Astrocyte of the cerebellum (primary cell): ENCODE measurements around the gene FYCO1.
A peak's percentile ranks its signal among the peaks of the same experiment; 100 is the strongest.

Experiments
- DNase-seq: peaks from one replicate; pipeline ENCODE4 v3.0.0-alpha.2; 2011; ENCODE audit warnings: low read depth
- H3K4me3 ChIP-seq: 2 replicates; pipeline ENCODE4 v1.5.1; 2011; ENCODE audit warnings: mild to moderate bottlenecking, low read depth, low read length, moderate library complexity
- CTCF ChIP-seq: IDR thresholded peaks from 2 replicates; pipeline ENCODE4 v1.5.1; 2012; ENCODE audit warnings: low read length, low read depth, moderate library complexity, mild to moderate bottlenecking; ENCODE audit errors: missing control alignments
- in situ Hi-C: cut with HindIII; loops from 2 replicates; pipeline ENCODE4 v1.10.0; 2017; ENCODE audit warnings: low sequenced_read_pairs

Gene FYCO1

GRCh38 chr3:45972534-45973402, 22.9 kb downstream of the FYCO1 start:
- no peak overlapping the region for H3K4me3 ChIP-seq
- in situ Hi-C loops: no loop called here
- peak; percentile 78 for DNase-seq
- no peak for TF ChIP-seq CTCF

- in situ Hi-C loops: no loop called here
- no peak for TF ChIP-seq CTCF
- no peak for DNase-seq
- H3K4me3 ChIP-seq: no peak overlapping the region
These were observed 25.7 kb downstream of the FYCO1 start for GRCh38 chr3:45969953-45970352.

- no peak overlapping the region for H3K4me3 ChIP-seq
- no peak for DNase-seq
- in situ Hi-C loops: no loop called here
- no peak for TF ChIP-seq CTCF
These were observed 26.5 kb downstream of the FYCO1 start for GRCh38 chr3:45969116-45969515.

GRCh38 chr3:45968706-45969105, 26.9 kb downstream of the FYCO1 start:
- TF ChIP-seq CTCF: no peak
- DNase-seq: no peak
- no peak overlapping the region for H3K4me3 ChIP-seq
- in situ Hi-C loops: no loop called here

DNA sequence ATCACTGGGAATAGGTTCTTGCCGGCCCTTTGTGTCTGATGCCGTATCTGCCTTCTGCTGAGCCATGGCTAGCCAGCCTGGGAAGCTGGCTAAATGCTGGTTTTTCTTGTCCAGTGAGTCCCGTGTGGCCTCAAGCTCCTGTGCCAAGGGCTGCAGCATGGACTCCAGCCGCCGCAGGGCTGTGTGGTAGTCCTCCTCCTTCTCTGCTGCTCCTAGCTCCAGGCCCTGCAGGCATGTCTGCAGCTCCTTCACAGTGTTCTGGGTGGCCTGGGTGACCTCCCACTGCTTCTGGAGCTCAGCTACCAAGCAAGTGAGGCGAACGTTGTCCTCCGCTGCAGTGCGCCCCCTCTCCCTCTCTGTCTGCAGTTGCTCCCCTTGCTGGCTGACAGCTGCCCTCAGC, 27.5 kb downstream of the FYCO1 start:
- no peak overlapping the region for H3K4me3 ChIP-seq
- TF ChIP-seq CTCF: no peak
- in situ Hi-C loops: no loop called here
- no peak for DNase-seq

DNA sequence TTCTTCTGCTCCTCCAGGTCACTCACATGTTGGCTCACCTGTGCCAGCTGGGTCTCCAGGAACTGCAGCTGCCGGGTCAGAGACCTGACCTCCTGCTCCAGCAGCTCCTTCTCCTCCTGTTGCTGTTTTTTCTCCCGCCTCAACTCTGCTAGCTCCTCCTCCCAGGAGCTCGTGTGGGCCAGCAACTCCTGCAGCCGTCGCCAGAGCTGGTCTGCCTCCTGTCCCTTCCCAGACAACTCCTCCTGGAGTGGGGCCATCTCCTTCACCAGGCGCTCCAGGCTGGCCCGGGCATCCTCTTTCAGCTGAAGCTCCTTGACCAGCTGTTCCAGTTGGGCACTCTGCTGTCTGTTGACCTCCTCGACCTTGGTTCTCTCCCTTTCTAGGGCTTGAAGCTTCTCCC, 27.9 kb downstream of the FYCO1 start:
- no peak for TF ChIP-seq CTCF
- in situ Hi-C loops: no loop called here
- no peak overlapping the region for H3K4me3 ChIP-seq
- DNase-seq: no peak
